ENCODE results near the gene KRTAP19-1. TPM values are rescaled to one million over a fixed set of nuclear protein-coding genes. Genes with fewer than 3 reads are reported as not detected.

The KRTAP19-1 gene
- total RNA-seq, 1 donor from 2014 or later: not detected

DNA sequence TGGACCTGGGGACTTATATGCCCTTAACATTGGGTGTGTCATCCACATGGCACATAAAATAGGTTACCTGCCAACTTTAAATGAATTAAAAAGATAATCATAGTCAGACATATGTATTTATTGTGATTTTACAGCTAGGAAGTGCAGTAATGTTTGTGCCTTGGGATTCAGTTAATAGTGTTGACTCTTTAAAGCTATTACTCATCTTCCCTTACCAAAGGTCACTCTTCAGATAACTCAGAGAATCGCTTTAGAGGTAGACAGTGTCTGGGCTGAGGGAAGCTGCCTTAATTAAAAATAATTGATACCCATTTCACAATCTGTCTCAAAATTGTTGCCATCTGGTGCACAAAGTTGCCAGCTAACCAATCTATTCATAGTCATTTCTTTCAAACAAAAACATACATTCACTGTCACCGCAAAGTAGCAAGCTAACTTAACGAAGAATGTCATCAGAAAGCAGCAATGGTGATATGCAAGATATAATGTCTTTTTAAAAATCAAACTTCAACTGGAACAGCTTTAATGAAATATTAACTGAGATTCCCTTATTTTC lies 43.1 kb downstream of the KRTAP19-1 start:
- ATAC-seq (ENCODE audit: poor library complexity): no peak
- intact Hi-C loops (cut with DNase I): no loop called here
- no peak for DNase-seq

DNA sequence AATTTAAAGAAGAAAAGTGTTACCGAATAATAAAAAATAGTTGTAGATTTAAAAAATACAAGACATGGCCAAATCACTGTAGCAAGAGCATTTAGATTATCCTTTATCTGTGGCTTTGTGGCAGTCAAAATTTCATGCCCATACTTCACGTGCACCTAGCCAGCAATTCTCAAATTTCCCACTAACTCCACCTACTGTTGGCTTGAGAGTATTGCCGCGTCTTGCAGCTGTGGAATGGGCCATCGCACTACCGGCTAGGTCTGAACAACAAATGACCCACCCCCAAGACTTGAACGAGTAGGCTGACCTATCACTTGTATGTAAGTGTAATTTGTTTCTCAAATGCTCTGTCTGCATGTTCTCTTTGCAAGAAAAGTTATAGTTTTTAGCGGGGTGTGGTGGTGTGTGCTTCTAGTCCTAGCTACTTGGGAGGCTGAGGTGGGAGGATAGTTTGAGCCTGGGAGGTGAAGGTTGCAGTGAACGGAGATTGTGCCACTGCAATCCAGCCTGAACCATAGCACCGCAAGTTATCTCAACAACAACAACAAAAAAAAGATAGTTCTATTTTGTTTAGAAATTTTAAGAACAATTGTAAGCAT lies 46.0 kb downstream of the KRTAP19-1 start:
- intact Hi-C loops (cut with DNase I): no loop called here
- no peak for ATAC-seq (ENCODE audit: poor library complexity)
- no peak for DNase-seq

DNA sequence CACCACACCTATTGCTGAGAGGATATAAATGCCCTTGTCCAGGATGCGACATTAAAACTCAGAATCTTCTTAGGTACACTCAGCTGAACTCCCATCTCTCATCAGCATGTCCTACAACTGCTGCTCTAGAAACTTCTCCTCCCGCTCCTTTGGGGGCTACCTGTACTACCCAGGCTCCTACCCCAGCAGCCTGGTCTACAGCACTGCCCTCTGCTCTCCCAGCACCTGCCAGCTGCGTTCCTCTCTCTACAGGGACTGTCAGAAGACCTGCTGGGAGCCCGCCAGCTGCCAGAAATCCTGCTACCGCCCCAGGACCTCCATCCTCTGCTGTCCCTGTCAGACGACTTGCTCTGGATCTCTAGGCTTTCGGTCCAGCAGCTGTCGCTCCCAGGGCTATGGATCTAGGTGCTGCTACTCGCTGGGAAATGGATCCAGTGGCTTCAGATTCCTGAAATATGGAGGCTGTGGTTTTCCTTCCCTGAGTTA lies 50.0 kb downstream of the KRTAP19-1 start, which contains the start of gene KRTAP13-4:
Gene KRTAP13-4 (plus strand): TSS at position 51 of the 486 bp plus-strand sequence. CDS start 56 bp downstream, at position 107.
- ATAC-seq (ENCODE audit: poor library complexity): no peak
- intact Hi-C loops (cut with DNase I): no loop called here
- DNase-seq: no peak

Other genes with a start within 250 kb of the KRTAP19-1 start
- gene KRTAP24-1, start 197.4 kb downstream of the KRTAP19-1 start, total RNA-seq: not detected
- gene KRTAP25-1, start 190.9 kb downstream of the KRTAP19-1 start, total RNA-seq: not detected
- not detected for gene KRTAP26-1, start 160.1 kb downstream of the KRTAP19-1 start, total RNA-seq
- gene KRTAP27-1, start 142.7 kb downstream of the KRTAP19-1 start, total RNA-seq: not detected
- gene KRTAP23-1, start 131.8 kb downstream of the KRTAP19-1 start, total RNA-seq: not detected
- gene KRTAP13-2, start 108.1 kb downstream of the KRTAP19-1 start, total RNA-seq: not detected
- not detected for gene KRTAP13-1, start 84.3 kb downstream of the KRTAP19-1 start, total RNA-seq
- gene KRTAP13-3, start 54.4 kb downstream of the KRTAP19-1 start, total RNA-seq: not detected
- not detected for gene KRTAP13-4, start 50.1 kb downstream of the KRTAP19-1 start, total RNA-seq
- not detected for gene KRTAP15-1, start 40.1 kb downstream of the KRTAP19-1 start, total RNA-seq
- gene KRTAP19-2, start 7.1 kb upstream of the KRTAP19-1 start, total RNA-seq: not detected
- gene KRTAP19-3, start 11.6 kb upstream of the KRTAP19-1 start, total RNA-seq: not detected
- not detected for gene KRTAP19-4, start 16.8 kb upstream of the KRTAP19-1 start, total RNA-seq
- gene KRTAP19-5, start 21.8 kb upstream of the KRTAP19-1 start, total RNA-seq: not detected
- not detected for gene KRTAP19-6, start 61.5 kb upstream of the KRTAP19-1 start, total RNA-seq
- not detected for gene KRTAP19-7, start 80.9 kb upstream of the KRTAP19-1 start, total RNA-seq
- not detected for gene KRTAP22-2, start 110.0 kb upstream of the KRTAP19-1 start, total RNA-seq
- gene KRTAP6-3, start 112.1 kb upstream of the KRTAP19-1 start, total RNA-seq: not detected
- not detected for gene KRTAP6-2, start 118.5 kb upstream of the KRTAP19-1 start, total RNA-seq
- not detected for gene KRTAP22-1, start 120.7 kb upstream of the KRTAP19-1 start, total RNA-seq
- gene KRTAP6-1, start 133.6 kb upstream of the KRTAP19-1 start, total RNA-seq: not detected
- gene KRTAP20-1, start 136.1 kb upstream of the KRTAP19-1 start, total RNA-seq: not detected
- gene KRTAP20-4, start 140.3 kb upstream of the KRTAP19-1 start, total RNA-seq: not detected
- gene KRTAP20-2, start 154.8 kb upstream of the KRTAP19-1 start, total RNA-seq: not detected
- gene KRTAP20-3, start 162.5 kb upstream of the KRTAP19-1 start, total RNA-seq: not detected
- not detected for gene KRTAP21-3, start 238.4 kb upstream of the KRTAP19-1 start, total RNA-seq